LNCaP clone FGC (cell line): ENCODE data around the gene SP3.

ENCODE experiments used
- DNase-seq: peaks from one replicate; pipeline ENCODE4 v3.0.0-alpha.2; 2011; ENCODE audit warnings: low read depth
- H3K4me3 ChIP-seq: 2 replicates; pipeline ENCODE4 v1.5.1; 2011; ENCODE audit warnings: mild to moderate bottlenecking, low read depth, low read length, control low read depth
- CTCF ChIP-seq: IDR thresholded peaks from 2 replicates; pipeline ENCODE4 v1.5.1; 2012; ENCODE audit warnings: mild to moderate bottlenecking; ENCODE audit not compliant: control insufficient read depth, insufficient read depth; ENCODE audit errors: extremely low read depth

The SP3 gene

GRCh38 chr2:173941567-173941966 is 23.6 kb downstream of the SP3 start:
- no peak for TF ChIP-seq CTCF
- no peak overlapping the region for H3K4me3 ChIP-seq
- DNase-seq = no peak

- no peak for DNase-seq
- H3K4me3 ChIP-seq = no peak overlapping the region
- TF ChIP-seq CTCF = no peak
Measured at GRCh38 chr2:173940208-173941020, 24.8 kb downstream of the SP3 start.

GRCh38 chr2:173938700-173939384 is 26.3 kb downstream of the SP3 start:
- no peak for TF ChIP-seq CTCF
- H3K4me3 ChIP-seq = no peak overlapping the region
- DNase-seq = no peak

GRCh38 chr2:173935305-173935704 is 29.9 kb downstream of the SP3 start:
- no peak for DNase-seq
- no peak for TF ChIP-seq CTCF
- no peak overlapping the region for H3K4me3 ChIP-seq

- DNase-seq = no peak
- no peak overlapping the region for H3K4me3 ChIP-seq
- no peak for TF ChIP-seq CTCF
Measured at GRCh38 chr2:173934895-173935294, 30.3 kb downstream of the SP3 start.

GRCh38 chr2:173931751-173932150 is 33.4 kb downstream of the SP3 start:
- TF ChIP-seq CTCF = no peak
- DNase-seq = no peak
- H3K4me3 ChIP-seq = no peak overlapping the region

- no peak overlapping the region for H3K4me3 ChIP-seq
- no peak for DNase-seq
- TF ChIP-seq CTCF = no peak
Measured at GRCh38 chr2:173929441-173929840, 35.7 kb downstream of the SP3 start.
